CD4-positive, alpha-beta T cell (primary cell): ENCODE results near the gene NOL3. TPM values are rescaled to one million over a fixed set of nuclear protein-coding genes. Genes with fewer than 3 reads are reported as not detected.
A peak's percentile ranks its signal among the peaks of the same experiment; 100 is the strongest.

Experiments used
- ATAC-seq: fragments of 200-7000 bp; cut with Tn5 transposase; one replicate; pipeline ENCODE4 v1.10.0; 2022; ENCODE audit warnings: mild to moderate bottlenecking; ENCODE audit not compliant: poor library complexity
- CTCF ChIA-PET: fragments of 350-600 bp; sonication (Branson Sonifier 250); formaldehyde crosslinking; loops from one replicate; lab custom pipeline; 2021; ENCODE audit warnings: antibody characterized with exemption, inconsistent platforms; lab: Charles Lee
- POLR2A ChIA-PET: fragments of 350-600 bp; sonication (Branson Sonifier 250); formaldehyde crosslinking; loops from one replicate; lab custom pipeline; 2021; ENCODE audit warnings: antibody characterized with exemption, inconsistent platforms; lab: Charles Lee
- DNase-seq, 14 experiments: peaks; one replicate each; pipeline ENCODE4 v3.0.0-alpha.2; 2013 to 2020; ENCODE audit warnings: mixed read lengths in 2 of 14
- H3K27ac ChIP-seq, 2 donors: one replicate each; pipeline versions ENCODE4 v1.5.1 to v1.7.0; 2013; ENCODE audit warnings: low read length in 2 of 2, low read depth in 1 of 2, mild to moderate bottlenecking in 1 of 2
- H3K27me3 ChIP-seq, 2 experiments: 1 replicate in 1 of 2; 2 replicates in 1 of 2; pipeline versions ENCODE4 v1.6.1 to v1.7.0; 2013; ENCODE audit warnings: low read length in 2 of 2, control low read depth in 1 of 2, mild to moderate bottlenecking in 1 of 2, moderate library complexity in 1 of 2; ENCODE audit not compliant: insufficient read depth in 2 of 2, control insufficient read depth in 1 of 2
- H3K36me3 ChIP-seq: one replicate; pipeline ENCODE4 v1.6.1; 2013; ENCODE audit warnings: low read length, control low read depth; ENCODE audit not compliant: insufficient read depth
- H3K4me1 ChIP-seq: one replicate; pipeline ENCODE4 v1.6.1; 2013; ENCODE audit warnings: low read length, control low read depth; ENCODE audit not compliant: insufficient read depth
- H3K4me3 ChIP-seq: one replicate; pipeline ENCODE4 v1.5.1; 2013; ENCODE audit warnings: mild to moderate bottlenecking, low read length, moderate library complexity
- H3K9me3 ChIP-seq, 2 experiments: 1 replicate in 1 of 2; 2 replicates in 1 of 2; pipeline versions ENCODE4 v1.6.1 to v1.7.0; 2013; ENCODE audit warnings: low read length in 2 of 2, mild to moderate bottlenecking in 2 of 2, control low read depth in 1 of 2, moderate library complexity in 1 of 2; ENCODE audit not compliant: control insufficient read depth in 1 of 2, insufficient read depth in 1 of 2
- H3K27ac Mint-ChIP-seq: one replicate; pipeline ENCODE4 v1.8.0; 2020; ENCODE audit warnings: mixed read lengths
- H3K27me3 Mint-ChIP-seq: one replicate; pipeline ENCODE4 v1.8.0; 2021; ENCODE audit warnings: mixed read lengths
- H3K36me3 Mint-ChIP-seq: one replicate; pipeline ENCODE4 v1.8.0; 2021; ENCODE audit warnings: low read depth, mixed read lengths
- H3K4me1 Mint-ChIP-seq: one replicate; pipeline ENCODE4 v1.8.0; 2021; ENCODE audit warnings: low read depth, mixed read lengths
- H3K4me3 Mint-ChIP-seq: one replicate; pipeline ENCODE4 v1.8.0; 2020; ENCODE audit warnings: mild to moderate bottlenecking, mixed read lengths
- H3K9me3 Mint-ChIP-seq: one replicate; pipeline ENCODE4 v1.8.0; 2020; ENCODE audit warnings: mixed read lengths
- CTCF ChIP-seq: fragments of 200-600 bp; IDR thresholded peaks from one replicate; pipeline ENCODE4 v1.8.0; 2022; ENCODE audit warnings: antibody characterized with exemption, mild to moderate bottlenecking
- intact Hi-C, 2 experiments: fragments of 100-400 bp; cut with DNase I in 1 of 2; cut with micrococcal nuclease in 1 of 2; formaldehyde crosslinking; loops; one replicate each; pipeline versions ENCODE4 v1.15.1 to v1.9.0; 2023 to 2025; cut with DNase I, micrococcal nuclease
- total RNA-seq, 174 experiments: library from RNA in 2 of 174; stranded (reverse) in 2 of 174; gene quantifications; one replicate each; pipeline ENCODE4 v1.2.3 and lab custom pipeline; 2021 to 2026

The NOL3 gene
- total RNA-seq, 2 experiments from 2014 or later = 1.1 to 1.2 TPM

GRCh38 chr16:67187175-67187890, 17.0 kb downstream of the NOL3 start:
- Mint-ChIP-seq H3K4me1 (peaks cover 23% of the 10 kb centered on the region), H3K4me3 (no peak overlapping the region), H3K9me3 (no peaks in the 10 kb centered on the region), H3K27ac (no peak overlapping the region), H3K27me3 (no peaks in the 10 kb centered on the region), H3K36me3 (peaks cover 5% of the 10 kb centered on the region)
- ChIA-PET CTCF (no interaction called here), POLR2A (interaction anchor here (5.2 kb wide), 1 partner anchor 26 kb away, joined by 51 read pairs; the partner anchor contains the start of genes FBXL8 and TRADD)
- Histone ChIP-seq H3K4me1 (peaks cover 35% of the 10 kb centered on the region), H3K36me3 (no peaks in the 10 kb centered on the region), H3K4me3 (no peak overlapping the region), H3K27me3 (no peaks in the 10 kb centered on the region), H3K27ac (no peak overlapping the region), H3K9me3 (no peaks in the 10 kb centered on the region)
- intact Hi-C loops = loop anchor here (5.0 to 10.0 kb wide), 2 partner anchors 170 to 173 kb away; no protein-coding TSS in a partner anchor
- no peak for ATAC-seq
- no peak for DNase-seq
- no peak for TF ChIP-seq CTCF

- H3K4me1 ChIP-seq = peaks cover 40% of the 10 kb centered on the region
- intact Hi-C loops = loop anchor here (5.0 to 10.0 kb wide), 2 partner anchors 171 to 174 kb away; no protein-coding TSS in a partner anchor
- Mint-ChIP-seq H3K27ac (no peak overlapping the region), H3K27me3 (no peaks in the 10 kb centered on the region), H3K36me3 (peaks cover 10% of the 10 kb centered on the region), H3K4me3 (peak overlapping the region; percentile 60), H3K9me3 (no peaks in the 10 kb centered on the region), H3K4me1 (peaks cover 32% of the 10 kb centered on the region)
- H3K36me3 ChIP-seq = peaks cover 5% of the 10 kb centered on the region
- no peaks in the 10 kb centered on the region for H3K27me3 ChIP-seq
- no peak for ATAC-seq
- DNase-seq = no peak
- H3K9me3 ChIP-seq = no peaks in the 10 kb centered on the region
- H3K4me3 ChIP-seq = no peak overlapping the region
- POLR2A ChIA-PET = interaction anchor here (0.7 kb wide), 1 partner anchor 379 kb away, joined by 3 read pairs; no protein-coding TSS in a partner anchor
- CTCF ChIA-PET = interaction anchor here (1.4 kb wide), 1 partner anchor 170 kb away, joined by 3 read pairs; no protein-coding TSS in a partner anchor
- no peak for TF ChIP-seq CTCF
- H3K27ac ChIP-seq = no peak overlapping the region
Measured at GRCh38 chr16:67188323-67188722, 18.0 kb downstream of the NOL3 start.

- Histone ChIP-seq H3K4me3 (no peak overlapping the region), H3K9me3 (no peaks in the 10 kb centered on the region), H3K27me3 (no peaks in the 10 kb centered on the region), H3K4me1 (peaks cover 42% of the 10 kb centered on the region), H3K36me3 (peaks cover 10% of the 10 kb centered on the region), H3K27ac (no peak overlapping the region)
- TF ChIP-seq CTCF = no peak
- no peak for DNase-seq
- no peak overlapping the region for H3K4me3 Mint-ChIP-seq
- no peaks in the 10 kb centered on the region for H3K27me3 Mint-ChIP-seq
- CTCF ChIA-PET = interaction anchor here (1.4 kb wide), 1 partner anchor 171 kb away, joined by 3 read pairs; no protein-coding TSS in a partner anchor
- H3K27ac Mint-ChIP-seq = no peak overlapping the region
- no peaks in the 10 kb centered on the region for H3K9me3 Mint-ChIP-seq
- H3K36me3 Mint-ChIP-seq = peaks cover 15% of the 10 kb centered on the region
- intact Hi-C loops = loop anchor here (5.0 to 10.0 kb wide), 2 partner anchors 171 to 174 kb away; no protein-coding TSS in a partner anchor
- no peak for ATAC-seq
- peaks cover 37% of the 10 kb centered on the region for H3K4me1 Mint-ChIP-seq
- POLR2A ChIA-PET = no interaction called here
Measured at GRCh38 chr16:67188798-67189197, 18.5 kb downstream of the NOL3 start.
